Ishikawa (cell line): Measurements from ENCODE around the gene RELL1.

ENCODE experiments used
- CREB1 ChIP-seq: IDR thresholded peaks from 2 replicates; pipeline ENCODE4 v1.6.1; 2012; ENCODE audit warnings: low read depth
- EP300 ChIP-seq: IDR thresholded peaks from 2 replicates; pipeline ENCODE4 v1.6.1; 2012; ENCODE audit warnings: borderline replicate concordance
- FOXM1 ChIP-seq: IDR thresholded peaks from 2 replicates; pipeline ENCODE4 v1.6.1; 2012; ENCODE audit warnings: low read depth, borderline replicate concordance
- REST ChIP-seq: IDR thresholded peaks from 2 replicates; pipeline ENCODE4 v1.6.1; 2012; ENCODE audit warnings: low read depth, mild to moderate bottlenecking
- TCF12 ChIP-seq: IDR thresholded peaks from 2 replicates; pipeline ENCODE4 v1.6.1; 2012; ENCODE audit warnings: low read depth
- ZBTB7A ChIP-seq: IDR thresholded peaks from 2 replicates; pipeline ENCODE4 v1.6.1; 2012; ENCODE audit warnings: low read depth

GRCh38 chr4:37605843-37606565, 80.2 kb downstream of the RELL1 start:
- TF ChIP-seq ZBTB7A (no peak), FOXM1 (no peak), EP300 (no peak), TCF12 (no peak), CREB1 (no peak), REST (no peak)
